ENCODE results near the gene CCDC90B. TPM values are rescaled to one million over a fixed set of nuclear protein-coding genes. Genes with fewer than 3 reads are reported as not detected.
"Not testable (repeated sequence)": the region's sequence is repeated elsewhere in the genome, so short reads cannot be mapped to it uniquely, and the experiment has no call there.

CCDC90B gene
- total RNA-seq (2014; rRNA removed; shearing (Covaris generic)), result 47.7 and 53.2 TPM in 2 replicates

GRCh38 chr11:83285771-83286528 lies at the start of gene CCDC90B:
TSS of gene CCDC90B (minus strand) at chr11:83286367. CDS start at chr11:83285972, 395 bp downstream.
- Histone ChIP-seq H3K27me3 (ENCODE audit: control insufficient read depth, insufficient read depth, low read length) (no peaks in the 10 kb centered on the region), H3K36me3 (replicated peaks; ENCODE audit: control insufficient read depth, insufficient read depth, low read length) (no peaks in the 10 kb centered on the region), H3K4me3 (ENCODE audit: insufficient read depth, low read depth, low read length) (peak within 1 kb of the TSS; percentile 85)
- DNase-seq, result peak; percentile 89

- Histone ChIP-seq H3K27me3 (ENCODE audit: control insufficient read depth, insufficient read depth, low read length) (no peaks in the 10 kb centered on the region), H3K4me3 (ENCODE audit: insufficient read depth, low read depth, low read length) (no peak overlapping the region), H3K36me3 (replicated peaks; ENCODE audit: control insufficient read depth, insufficient read depth, low read length) (no peaks in the 10 kb centered on the region)
- DNase-seq, result no peak
These were observed 49.4 kb upstream of the CCDC90B start for GRCh38 chr11:83335446-83336070.

GRCh38 chr11:83330303-83330702 lies 44.1 kb upstream of the CCDC90B start:
- Histone ChIP-seq H3K36me3 (replicated peaks; ENCODE audit: control insufficient read depth, insufficient read depth, low read length) (no peaks in the 10 kb centered on the region), H3K4me3 (ENCODE audit: insufficient read depth, low read depth, low read length) (no peak overlapping the region), H3K27me3 (ENCODE audit: control insufficient read depth, insufficient read depth, low read length) (no peaks in the 10 kb centered on the region)
- no peak for DNase-seq

- Histone ChIP-seq H3K4me3 (ENCODE audit: insufficient read depth, low read depth, low read length) (no peak overlapping the region), H3K27me3 (ENCODE audit: control insufficient read depth, insufficient read depth, low read length) (no peaks in the 10 kb centered on the region), H3K36me3 (replicated peaks; ENCODE audit: control insufficient read depth, insufficient read depth, low read length) (no peaks in the 10 kb centered on the region)
- no peak for DNase-seq
These were observed 40.2 kb upstream of the CCDC90B start for GRCh38 chr11:83326326-83326725.

- peak; percentile 2 for DNase-seq
- Histone ChIP-seq H3K27me3 (ENCODE audit: control insufficient read depth, insufficient read depth, low read length) (no peaks in the 10 kb centered on the region), H3K4me3 (ENCODE audit: insufficient read depth, low read depth, low read length) (no peak overlapping the region), H3K36me3 (replicated peaks; ENCODE audit: control insufficient read depth, insufficient read depth, low read length) (no peaks in the 10 kb centered on the region)
These were observed 33.2 kb upstream of the CCDC90B start for GRCh38 chr11:83319346-83319745.

GRCh38 chr11:83318931-83319330 lies 32.8 kb upstream of the CCDC90B start:
- no peak overlapping the region for H3K4me3 ChIP-seq (ENCODE audit: insufficient read depth, low read depth, low read length)
- H3K27me3 ChIP-seq (ENCODE audit: control insufficient read depth, insufficient read depth, low read length), result no peaks in the 10 kb centered on the region
- peak; percentile 2 for DNase-seq
- no peaks in the 10 kb centered on the region for H3K36me3 ChIP-seq (replicated peaks; ENCODE audit: control insufficient read depth, insufficient read depth, low read length)

- no peak overlapping the region for H3K4me3 ChIP-seq (ENCODE audit: insufficient read depth, low read depth, low read length)
These were observed 31.9 kb upstream of the CCDC90B start for GRCh38 chr11:83317757-83318690.

GRCh38 chr11:83316897-83317268 lies 30.7 kb upstream of the CCDC90B start:
- not testable (repeated sequence) for H3K36me3 ChIP-seq (replicated peaks; ENCODE audit: control insufficient read depth, insufficient read depth, low read length); H3K4me3 ChIP-seq (ENCODE audit: insufficient read depth, low read depth, low read length); DNase-seq; H3K27me3 ChIP-seq (ENCODE audit: control insufficient read depth, insufficient read depth, low read length)

More at GRCh38 chr11:83317757-83318690, 31.9 kb upstream of the CCDC90B start:
- DNase-seq, result peak; percentile 15
- Histone ChIP-seq H3K27me3 (ENCODE audit: control insufficient read depth, insufficient read depth, low read length) (no peaks in the 10 kb centered on the region), H3K36me3 (replicated peaks; ENCODE audit: control insufficient read depth, insufficient read depth, low read length) (no peaks in the 10 kb centered on the region)

- not testable (repeated sequence) for H3K36me3 ChIP-seq (replicated peaks; ENCODE audit: control insufficient read depth, insufficient read depth, low read length); H3K4me3 ChIP-seq (ENCODE audit: insufficient read depth, low read depth, low read length); H3K27me3 ChIP-seq (ENCODE audit: control insufficient read depth, insufficient read depth, low read length); DNase-seq
These were observed 30.2 kb upstream of the CCDC90B start for GRCh38 chr11:83316143-83316896.

GRCh38 chr11:83312430-83312829 lies 26.3 kb upstream of the CCDC90B start:
- Histone ChIP-seq H3K4me3 (ENCODE audit: insufficient read depth, low read depth, low read length) (no peak overlapping the region), H3K36me3 (replicated peaks; ENCODE audit: control insufficient read depth, insufficient read depth, low read length) (no peaks in the 10 kb centered on the region)

GRCh38 chr11:83311701-83312100 lies 25.5 kb upstream of the CCDC90B start:
- Histone ChIP-seq H3K27me3 (ENCODE audit: control insufficient read depth, insufficient read depth, low read length) (no peaks in the 10 kb centered on the region), H3K4me3 (ENCODE audit: insufficient read depth, low read depth, low read length) (no peak overlapping the region), H3K36me3 (replicated peaks; ENCODE audit: control insufficient read depth, insufficient read depth, low read length) (no peaks in the 10 kb centered on the region)
- peak; percentile 6 for DNase-seq

More at GRCh38 chr11:83312430-83312829, 26.3 kb upstream of the CCDC90B start:
- no peaks in the 10 kb centered on the region for H3K27me3 ChIP-seq (ENCODE audit: control insufficient read depth, insufficient read depth, low read length)
- no peak for DNase-seq

- Histone ChIP-seq H3K27me3 (ENCODE audit: control insufficient read depth, insufficient read depth, low read length) (no peaks in the 10 kb centered on the region), H3K4me3 (ENCODE audit: insufficient read depth, low read depth, low read length) (no peak overlapping the region)
- DNase-seq, result no peak
These were observed 24.6 kb upstream of the CCDC90B start for GRCh38 chr11:83310718-83311117.

GRCh38 chr11:83308536-83308935 lies 22.4 kb upstream of the CCDC90B start:
- DNase-seq; H3K4me3 ChIP-seq (ENCODE audit: insufficient read depth, low read depth, low read length); H3K27me3 ChIP-seq (ENCODE audit: control insufficient read depth, insufficient read depth, low read length); H3K36me3 ChIP-seq (replicated peaks; ENCODE audit: control insufficient read depth, insufficient read depth, low read length): not testable (repeated sequence)

More at GRCh38 chr11:83310718-83311117, 24.6 kb upstream of the CCDC90B start:
- H3K36me3 ChIP-seq (replicated peaks; ENCODE audit: control insufficient read depth, insufficient read depth, low read length), result no peaks in the 10 kb centered on the region

All from H7 (cell line).